Mammary epithelial cell (primary cell): ENCODE data around the gene MS4A6E.

Experiments used
- CTCF ChIP-seq, 2 donors: IDR thresholded peaks in 1 of 2; conservative IDR thresholded peaks in 1 of 2; 2 replicates each; pipeline ENCODE4 v1.5.1; 2011 to 2012; ENCODE audit warnings: inconsistent platforms in 2 of 2, low read length in 2 of 2, mild to moderate bottlenecking in 2 of 2, control low read depth in 1 of 2, low read depth in 1 of 2; ENCODE audit not compliant: insufficient read depth in 1 of 2; ENCODE audit errors: extremely low read depth in 1 of 2
- EZH2 ChIP-seq: IDR thresholded peaks from 2 replicates; pipeline ENCODE4 v1.6.1; 2012; ENCODE audit warnings: low read length, inconsistent platforms, borderline replicate concordance

DNA sequence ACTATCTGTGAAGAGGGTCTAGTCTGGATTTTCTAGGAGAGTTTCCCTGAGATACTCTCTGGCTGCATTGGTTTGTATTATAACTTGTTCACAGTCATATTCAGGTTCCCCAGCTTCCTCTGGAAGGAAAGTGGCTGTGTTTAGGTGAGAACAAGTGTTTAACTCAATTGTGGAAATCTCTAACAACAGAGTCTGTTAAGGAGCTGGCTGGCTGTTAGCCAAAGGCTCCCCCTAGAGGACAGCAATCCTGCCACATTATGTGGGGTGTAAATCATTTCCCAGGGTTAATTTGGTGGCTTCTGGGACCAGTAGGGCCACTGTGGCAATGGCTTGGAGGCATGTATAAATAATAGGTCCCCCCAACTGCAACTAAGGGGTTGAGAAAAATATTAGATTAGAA is 18.4 kb downstream of the MS4A6E start:
- TF ChIP-seq CTCF (conservative IDR thresholded peaks at IDR 0.05 in 1 of 2, IDR thresholded peaks at IDR 0.05 in 1 of 2; ENCODE audit: extremely low read depth in 1 of 2, insufficient read depth in 1 of 2, low read depth in 1 of 2, low read length in 2 of 2) (peak; percentile 38 to 50), EZH2 (no peak)
